Endometrium (tissue), 2 donors: Measurements from ENCODE around the gene RPL7A.
"Not testable (repeated sequence)": the region's sequence is repeated elsewhere in the genome, so short reads cannot be mapped to it uniquely, and the experiment has no call there.

ENCODE experiments used
- FAIRE-seq: peaks from 2 replicates; lab custom pipeline; 2012; peaks lifted over from hg19 to GRCh38; lab: Jason Lieb, UNC
- donor health status: control.
- donor health status: control.

The RPL7A gene

GRCh38 chr9:133347985-133348717 lies at the start of gene RPL7A, which contains the start of gene MED22:
RPL7A (plus strand) TSS chr9:133348218; CDS start chr9:133348244, 26 bp downstream.
MED22 (minus strand) TSS chr9:133348131; CDS start chr9:133346662, 1,469 bp downstream.
- FAIRE-seq, result no peak

GRCh38 chr9:133299996-133300395 lies 48.0 kb upstream of the RPL7A start:
- not testable (repeated sequence) for FAIRE-seq

GRCh38 chr9:133301253-133302230 lies 46.5 kb upstream of the RPL7A start:
- FAIRE-seq, result no peak

- no peak for FAIRE-seq
Observed at GRCh38 chr9:133303266-133304157, 44.5 kb upstream of the RPL7A start.

- no peak for FAIRE-seq
Observed at GRCh38 chr9:133304158-133304470, 43.9 kb upstream of the RPL7A start.

GRCh38 chr9:133304477-133305377 lies 43.3 kb upstream of the RPL7A start:
- no peak for FAIRE-seq

GRCh38 chr9:133305731-133306130 lies 42.3 kb upstream of the RPL7A start:
- no peak for FAIRE-seq

GRCh38 chr9:133306242-133307204 lies 41.5 kb upstream of the RPL7A start:
- FAIRE-seq, result no peak

GRCh38 chr9:133307301-133307700 lies 40.7 kb upstream of the RPL7A start:
- no peak for FAIRE-seq

GRCh38 chr9:133309608-133310007 lies 38.4 kb upstream of the RPL7A start:
- FAIRE-seq, result no peak

- no peak for FAIRE-seq
Observed at GRCh38 chr9:133315997-133316396, 32.0 kb upstream of the RPL7A start.

GRCh38 chr9:133317551-133317950 lies 30.5 kb upstream of the RPL7A start:
- FAIRE-seq, result not testable (repeated sequence)

- no peak for FAIRE-seq
Observed at GRCh38 chr9:133320421-133320881, 27.6 kb upstream of the RPL7A start.

GRCh38 chr9:133321411-133321935 lies 26.5 kb upstream of the RPL7A start:
- no peak for FAIRE-seq

- no peak for FAIRE-seq
Observed at GRCh38 chr9:133322701-133323100, 25.3 kb upstream of the RPL7A start.

GRCh38 chr9:133323211-133323610 lies 24.8 kb upstream of the RPL7A start:
- no peak for FAIRE-seq

GRCh38 chr9:133323991-133324703 lies 23.9 kb upstream of the RPL7A start:
- FAIRE-seq, result no peak

- not testable (repeated sequence) for FAIRE-seq
Observed at GRCh38 chr9:133327021-133327420, 21.0 kb upstream of the RPL7A start.
